Nephron (organoid): ENCODE data around the gene BMP6.

ENCODE experiments used
- H3K27ac Mint-ChIP-seq, 3 experiments: 2 replicates each; pipeline ENCODE4 v1.8.0; 2020; ENCODE audit warnings: mixed read lengths in 3 of 3, mild to moderate bottlenecking in 2 of 3, moderate library complexity in 1 of 3
- H3K27me3 Mint-ChIP-seq: 2 replicates; pipeline ENCODE4 v1.8.0; 2021; ENCODE audit warnings: low read depth, mild to moderate bottlenecking, moderate library complexity, mixed read lengths
- H3K36me3 Mint-ChIP-seq: 2 replicates; pipeline ENCODE4 v1.8.0; 2020; ENCODE audit warnings: low read depth, mixed read lengths
- H3K4me1 Mint-ChIP-seq: 2 replicates; pipeline ENCODE4 v1.8.0; 2020; ENCODE audit warnings: mixed read lengths
- H3K4me3 Mint-ChIP-seq, 3 experiments: 2 replicates each; pipeline ENCODE4 v1.8.0; 2020; ENCODE audit warnings: mild to moderate bottlenecking in 3 of 3, mixed read lengths in 3 of 3, moderate library complexity in 2 of 3
- H3K9me3 Mint-ChIP-seq: 2 replicates; pipeline ENCODE4 v1.8.0; 2020; ENCODE audit warnings: mixed read lengths
- TF ChIP-seq, protein P1 (sequence below), 3 experiments: fragments of 200-600 bp; sonication (generic); IDR thresholded peaks; one replicate each; pipeline ENCODE4 v1.5.0; 2021; ENCODE audit warnings: antibody characterized with exemption in 3 of 3; ENCODE audit not compliant: unreplicated experiment in 3 of 3

BMP6 gene

DNA sequence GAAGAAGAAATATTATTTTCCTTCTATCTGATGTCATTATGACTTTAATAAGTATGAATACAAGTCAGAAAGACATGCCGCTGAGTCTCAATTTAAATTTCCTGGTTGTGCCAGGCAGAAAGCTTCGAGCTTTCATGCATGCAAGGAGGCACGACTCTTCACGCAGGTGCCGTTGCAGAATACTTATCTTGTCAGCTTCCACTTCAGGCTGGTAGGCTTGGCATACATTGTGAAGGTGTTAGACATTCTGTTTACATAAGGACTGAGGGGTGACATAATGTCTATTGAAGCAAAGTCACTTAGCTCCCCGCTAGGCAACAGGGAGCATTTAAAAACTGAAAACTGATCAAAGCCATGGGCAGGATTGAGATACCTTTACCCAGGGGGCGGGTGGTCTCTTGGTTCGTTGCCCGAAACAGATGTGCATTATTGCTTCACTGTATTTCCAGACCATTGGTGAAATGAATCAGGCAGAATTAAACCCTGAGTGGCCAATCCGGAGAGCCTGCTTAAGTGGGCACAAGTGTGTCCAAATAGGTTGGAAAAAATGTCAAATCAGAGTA lies 16.4 kb downstream of the BMP6 start:
- no peak overlapping the region for H3K4me3 Mint-ChIP-seq
- no peaks in the 10 kb centered on the region for H3K9me3 Mint-ChIP-seq
- TF ChIP-seq, protein P1, sequence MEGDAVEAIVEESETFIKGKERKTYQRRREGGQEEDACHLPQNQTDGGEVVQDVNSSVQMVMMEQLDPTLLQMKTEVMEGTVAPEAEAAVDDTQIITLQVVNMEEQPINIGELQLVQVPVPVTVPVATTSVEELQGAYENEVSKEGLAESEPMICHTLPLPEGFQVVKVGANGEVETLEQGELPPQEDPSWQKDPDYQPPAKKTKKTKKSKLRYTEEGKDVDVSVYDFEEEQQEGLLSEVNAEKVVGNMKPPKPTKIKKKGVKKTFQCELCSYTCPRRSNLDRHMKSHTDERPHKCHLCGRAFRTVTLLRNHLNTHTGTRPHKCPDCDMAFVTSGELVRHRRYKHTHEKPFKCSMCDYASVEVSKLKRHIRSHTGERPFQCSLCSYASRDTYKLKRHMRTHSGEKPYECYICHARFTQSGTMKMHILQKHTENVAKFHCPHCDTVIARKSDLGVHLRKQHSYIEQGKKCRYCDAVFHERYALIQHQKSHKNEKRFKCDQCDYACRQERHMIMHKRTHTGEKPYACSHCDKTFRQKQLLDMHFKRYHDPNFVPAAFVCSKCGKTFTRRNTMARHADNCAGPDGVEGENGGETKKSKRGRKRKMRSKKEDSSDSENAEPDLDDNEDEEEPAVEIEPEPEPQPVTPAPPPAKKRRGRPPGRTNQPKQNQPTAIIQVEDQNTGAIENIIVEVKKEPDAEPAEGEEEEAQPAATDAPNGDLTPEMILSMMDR (IDR thresholded peaks at IDR 0.05; ENCODE audit: unreplicated experiment in 3 of 3), result no peak
- H3K4me1 Mint-ChIP-seq, result no peaks in the 10 kb centered on the region
- no peaks in the 10 kb centered on the region for H3K36me3 Mint-ChIP-seq
- no peak overlapping the region for H3K27ac Mint-ChIP-seq
- peaks cover 42% of the 10 kb centered on the region for H3K27me3 Mint-ChIP-seq

DNA sequence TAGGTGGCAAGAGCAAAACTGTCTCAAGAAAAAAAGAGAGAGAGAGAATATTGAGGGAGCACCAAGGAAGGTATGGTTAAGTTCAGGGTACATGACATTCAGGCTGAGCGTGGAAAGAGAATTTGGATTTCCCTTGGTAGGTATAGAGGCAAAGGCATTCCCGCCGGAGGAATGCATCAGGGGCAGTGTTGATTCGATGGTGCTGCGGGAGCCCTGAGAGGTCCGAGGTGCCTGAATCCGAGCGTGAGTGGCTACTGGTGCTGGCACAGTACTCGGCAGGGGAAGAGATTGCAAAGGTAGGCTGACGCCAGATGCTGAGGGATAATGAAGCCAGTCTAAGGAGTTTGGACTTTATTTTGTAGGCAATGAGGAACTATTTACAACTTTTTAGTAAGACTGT lies 20.0 kb downstream of the BMP6 start:
- Mint-ChIP-seq H3K4me1 (no peaks in the 10 kb centered on the region), H3K9me3 (no peaks in the 10 kb centered on the region), H3K36me3 (no peaks in the 10 kb centered on the region), H3K4me3 (no peak overlapping the region), H3K27ac (no peak overlapping the region), H3K27me3 (peaks cover 24% of the 10 kb centered on the region)
- TF ChIP-seq, protein P1 (IDR thresholded peaks at IDR 0.05; ENCODE audit: unreplicated experiment in 3 of 3), result no peak

DNA sequence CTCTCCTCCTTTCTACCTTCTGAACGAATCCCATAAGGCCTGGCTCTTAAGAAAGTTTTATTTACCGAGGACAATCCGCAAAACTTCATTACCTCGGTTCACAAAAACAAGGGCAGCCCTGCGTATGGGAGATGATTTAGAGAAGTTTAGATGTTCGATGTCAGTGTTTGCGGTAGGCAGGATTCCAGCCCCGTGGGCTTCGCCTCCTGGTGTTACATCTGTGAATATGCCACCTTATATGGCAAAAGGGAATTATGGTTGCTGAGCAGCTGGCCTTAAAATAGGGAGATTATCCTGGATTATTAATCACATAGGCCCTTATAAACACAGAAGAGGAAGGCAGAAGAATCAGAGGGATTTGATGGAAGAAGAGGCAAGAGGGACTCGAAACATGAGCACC lies 21.1 kb downstream of the BMP6 start:
- Mint-ChIP-seq H3K4me3 (no peak overlapping the region), H3K27me3 (peaks cover 24% of the 10 kb centered on the region), H3K9me3 (no peaks in the 10 kb centered on the region), H3K27ac (no peak overlapping the region), H3K4me1 (no peaks in the 10 kb centered on the region), H3K36me3 (no peaks in the 10 kb centered on the region)
- TF ChIP-seq, protein P1 (IDR thresholded peaks at IDR 0.05; ENCODE audit: unreplicated experiment in 3 of 3), result no peak

DNA sequence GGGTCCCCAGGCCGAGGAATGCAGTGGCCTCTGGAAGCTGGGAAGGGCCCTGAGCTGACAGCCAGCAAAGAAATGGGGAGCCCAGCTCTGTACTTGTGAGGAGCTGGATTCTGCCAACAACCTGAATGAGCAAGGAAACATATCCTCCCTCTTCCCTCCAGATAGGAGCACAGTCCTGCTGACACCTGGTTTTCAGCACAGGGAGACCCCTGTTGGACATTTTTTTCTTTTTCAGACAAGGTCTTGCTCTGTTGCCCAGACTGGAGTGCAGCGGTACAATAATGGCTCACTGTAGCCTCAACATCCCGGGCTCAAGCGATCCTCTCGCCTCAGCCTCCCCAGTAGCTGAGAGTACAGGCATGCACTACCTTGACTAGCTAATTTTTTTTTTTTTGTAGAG lies 21.5 kb downstream of the BMP6 start:
- TF ChIP-seq, protein P1 (IDR thresholded peaks at IDR 0.05; ENCODE audit: unreplicated experiment in 3 of 3), result no peak
- Mint-ChIP-seq H3K36me3 (no peaks in the 10 kb centered on the region), H3K4me1 (no peaks in the 10 kb centered on the region), H3K4me3 (no peak overlapping the region), H3K27me3 (peaks cover 20% of the 10 kb centered on the region), H3K9me3 (no peaks in the 10 kb centered on the region), H3K27ac (no peak overlapping the region)

DNA sequence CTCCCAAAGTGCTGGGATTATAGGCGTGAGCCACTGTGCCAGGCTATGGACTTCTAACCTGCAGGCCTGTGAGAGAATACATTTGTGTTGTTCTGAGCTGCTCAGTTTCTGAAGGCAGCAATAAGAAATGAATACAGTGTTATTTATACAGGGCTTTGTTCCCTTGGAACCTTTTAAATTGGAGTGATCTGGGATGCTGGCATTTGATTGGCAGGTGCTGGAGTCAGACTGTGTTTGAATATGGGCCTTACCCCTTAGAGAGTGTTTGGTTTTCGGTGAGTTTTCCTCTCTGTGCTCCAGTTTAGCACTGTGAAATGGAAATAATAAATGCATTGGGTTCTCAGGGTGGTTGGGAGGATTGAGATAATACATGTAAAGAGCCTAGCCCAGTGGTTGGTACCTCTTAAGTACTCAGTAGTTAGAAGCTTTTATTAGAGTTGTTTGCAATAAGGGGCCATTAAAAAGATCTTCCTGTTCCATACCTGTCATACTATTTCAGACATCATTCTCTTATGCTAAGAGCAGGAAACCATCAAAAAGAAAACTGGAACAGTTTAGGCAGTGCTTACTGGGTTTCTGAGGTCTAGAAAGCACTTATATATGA lies 22.1 kb downstream of the BMP6 start:
- H3K27me3 Mint-ChIP-seq, result peaks cover 15% of the 10 kb centered on the region
- no peaks in the 10 kb centered on the region for H3K4me1 Mint-ChIP-seq
- no peaks in the 10 kb centered on the region for H3K36me3 Mint-ChIP-seq

More for the DNA sequence above, 22.1 kb downstream of the BMP6 start:
- TF ChIP-seq, protein P1 (IDR thresholded peaks at IDR 0.05; ENCODE audit: unreplicated experiment in 3 of 3), result no peak
- no peak overlapping the region for H3K4me3 Mint-ChIP-seq
- H3K27ac Mint-ChIP-seq, result no peak overlapping the region
- H3K9me3 Mint-ChIP-seq, result no peaks in the 10 kb centered on the region
